ENCODE data around the gene ZNF518A. TPM values are rescaled to one million over a fixed set of nuclear protein-coding genes. Genes with fewer than 3 reads are reported as not detected.

The ZNF518A gene
- total RNA-seq, 1 experiment from 2014 or later = 11.4 TPM

DNA sequence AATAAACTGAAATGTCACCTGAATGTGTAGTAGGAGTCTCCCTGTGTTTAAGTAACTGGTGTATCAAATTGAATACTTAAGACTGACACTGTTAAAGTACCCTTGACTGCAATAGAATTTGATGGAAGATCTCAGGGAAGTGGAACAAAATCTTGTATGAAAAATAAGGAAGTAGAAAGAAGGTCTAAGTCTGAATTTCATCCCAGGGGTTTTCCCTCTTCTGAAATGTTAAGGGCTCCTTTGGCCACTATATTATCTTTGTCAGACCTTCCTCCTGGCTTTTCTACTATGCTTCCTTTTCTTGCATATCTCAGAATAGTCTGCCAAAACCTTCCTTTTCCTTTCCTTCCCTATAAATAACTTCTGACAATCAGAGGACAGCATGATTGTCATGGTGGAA, 81.7 kb downstream of the ZNF518A start:
- H3K79me2 ChIP-seq (ENCODE audit: low read depth) = no peaks in the 10 kb centered on the region
- ChIA-PET POLR2A (ENCODE audit: unreplicated experiment) (no interaction called here), CTCF (no interaction called here)
- H3K4me3 ChIP-seq = no peak overlapping the region
- H3K9me3 ChIP-seq (ENCODE audit: insufficient read depth, low read depth) = no peaks in the 10 kb centered on the region
- H3K4me2 ChIP-seq = no peak overlapping the region
- H2AFZ ChIP-seq = no peak overlapping the region
- no TSS peak for BruUV-seq (replicated peaks)
- H4K20me1 ChIP-seq (ENCODE audit: insufficient read depth) = no peaks in the 10 kb centered on the region
- no peaks in the 10 kb centered on the region for H3K9me2 ChIP-seq (ENCODE audit: insufficient read depth)
- H3K27ac ChIP-seq = no peak overlapping the region
- H3K4me1 ChIP-seq (replicated peaks; ENCODE audit: insufficient read depth) = no peaks in the 10 kb centered on the region
- H3K27me3 ChIP-seq (ENCODE audit: insufficient read depth, low read depth) = no peaks in the 10 kb centered on the region
- no peaks in the 10 kb centered on the region for H3K36me3 ChIP-seq (ENCODE audit: low read depth)
- no peak for DNase-seq
- TF ChIP-seq, protein P1, sequence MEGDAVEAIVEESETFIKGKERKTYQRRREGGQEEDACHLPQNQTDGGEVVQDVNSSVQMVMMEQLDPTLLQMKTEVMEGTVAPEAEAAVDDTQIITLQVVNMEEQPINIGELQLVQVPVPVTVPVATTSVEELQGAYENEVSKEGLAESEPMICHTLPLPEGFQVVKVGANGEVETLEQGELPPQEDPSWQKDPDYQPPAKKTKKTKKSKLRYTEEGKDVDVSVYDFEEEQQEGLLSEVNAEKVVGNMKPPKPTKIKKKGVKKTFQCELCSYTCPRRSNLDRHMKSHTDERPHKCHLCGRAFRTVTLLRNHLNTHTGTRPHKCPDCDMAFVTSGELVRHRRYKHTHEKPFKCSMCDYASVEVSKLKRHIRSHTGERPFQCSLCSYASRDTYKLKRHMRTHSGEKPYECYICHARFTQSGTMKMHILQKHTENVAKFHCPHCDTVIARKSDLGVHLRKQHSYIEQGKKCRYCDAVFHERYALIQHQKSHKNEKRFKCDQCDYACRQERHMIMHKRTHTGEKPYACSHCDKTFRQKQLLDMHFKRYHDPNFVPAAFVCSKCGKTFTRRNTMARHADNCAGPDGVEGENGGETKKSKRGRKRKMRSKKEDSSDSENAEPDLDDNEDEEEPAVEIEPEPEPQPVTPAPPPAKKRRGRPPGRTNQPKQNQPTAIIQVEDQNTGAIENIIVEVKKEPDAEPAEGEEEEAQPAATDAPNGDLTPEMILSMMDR (conservative IDR thresholded peaks at IDR 0.05) = no peak
- TF ChIP-seq EZH2 (IDR thresholded peaks at IDR 0.05; ENCODE audit: low read depth) = no peak
- intact Hi-C loops (cut with micrococcal nuclease; ENCODE audit: unreplicated experiment) = no loop called here
- no peaks in the 10 kb centered on the region for H3F3A ChIP-seq (ENCODE audit: insufficient read depth, low read depth)

DNA sequence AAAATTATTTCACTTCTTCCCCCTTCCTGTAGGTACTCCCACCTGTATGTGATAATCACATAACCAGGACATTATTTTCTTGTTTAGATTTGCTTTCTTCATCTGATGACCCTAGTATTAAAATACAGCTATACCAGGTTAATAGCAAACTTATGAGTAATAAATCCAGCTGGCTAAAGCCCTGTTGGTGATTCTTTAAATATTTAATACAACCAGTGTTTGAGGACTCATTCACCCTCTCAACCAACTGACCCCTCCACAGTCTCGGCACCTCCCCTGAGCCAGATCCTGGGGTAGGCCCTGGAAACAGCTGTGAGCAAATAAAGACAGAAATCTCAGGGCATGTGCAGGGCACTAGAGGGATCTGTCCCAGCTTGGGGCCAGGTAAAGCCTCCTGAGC, 82.8 kb downstream of the ZNF518A start:
- no peaks in the 10 kb centered on the region for H3K9me3 ChIP-seq (ENCODE audit: insufficient read depth, low read depth)
- H3K27me3 ChIP-seq (ENCODE audit: insufficient read depth, low read depth) = no peaks in the 10 kb centered on the region
- H3K9me2 ChIP-seq (ENCODE audit: insufficient read depth) = no peaks in the 10 kb centered on the region
- CTCF ChIA-PET = no interaction called here
- no peak overlapping the region for H2AFZ ChIP-seq
- intact Hi-C loops (cut with micrococcal nuclease; ENCODE audit: unreplicated experiment) = no loop called here
- H3K27ac ChIP-seq = no peak overlapping the region
- H3F3A ChIP-seq (ENCODE audit: insufficient read depth, low read depth) = no peaks in the 10 kb centered on the region
- DNase-seq = no peak
- POLR2A ChIA-PET (ENCODE audit: unreplicated experiment) = no interaction called here
- no peak overlapping the region for H3K4me3 ChIP-seq
- H3K4me2 ChIP-seq = no peak overlapping the region
- H3K79me2 ChIP-seq (ENCODE audit: low read depth) = no peaks in the 10 kb centered on the region
- TF ChIP-seq, protein P1 (conservative IDR thresholded peaks at IDR 0.05) = no peak
- no peak for TF ChIP-seq EZH2 (IDR thresholded peaks at IDR 0.05; ENCODE audit: low read depth)
- H3K36me3 ChIP-seq (ENCODE audit: low read depth) = no peaks in the 10 kb centered on the region
- H4K20me1 ChIP-seq (ENCODE audit: insufficient read depth) = no peaks in the 10 kb centered on the region
- BruUV-seq (replicated peaks) = no TSS peak
- no peaks in the 10 kb centered on the region for H3K4me1 ChIP-seq (replicated peaks; ENCODE audit: insufficient read depth)

Other genes with a start within 250 kb of the ZNF518A start
- gene CC2D2B, start 222.3 kb upstream of the ZNF518A start, total RNA-seq (2021) = not detected in 2 replicates
- 2.5 TPM in 2 replicates for gene CCNJ, start 86.7 kb upstream of the ZNF518A start, total RNA-seq (2021)
- 0.98 and 1.0 TPM in 2 replicates for gene BLNK, start 141.3 kb downstream of the ZNF518A start, total RNA-seq (2021)
- not detected in 2 replicates for gene DNTT, start 174.1 kb downstream of the ZNF518A start, total RNA-seq (2021)
- not detected in 2 replicates for gene OPALIN, start 228.7 kb downstream of the ZNF518A start, total RNA-seq (2021)